Measurements from ENCODE around the gene SMAD6. TPM values are rescaled to one million over a fixed set of nuclear protein-coding genes. Genes with fewer than 3 reads are reported as not detected.

SMAD6 gene
- total RNA-seq, 1 experiment from 2014 or later: 6.6 TPM

DNA sequence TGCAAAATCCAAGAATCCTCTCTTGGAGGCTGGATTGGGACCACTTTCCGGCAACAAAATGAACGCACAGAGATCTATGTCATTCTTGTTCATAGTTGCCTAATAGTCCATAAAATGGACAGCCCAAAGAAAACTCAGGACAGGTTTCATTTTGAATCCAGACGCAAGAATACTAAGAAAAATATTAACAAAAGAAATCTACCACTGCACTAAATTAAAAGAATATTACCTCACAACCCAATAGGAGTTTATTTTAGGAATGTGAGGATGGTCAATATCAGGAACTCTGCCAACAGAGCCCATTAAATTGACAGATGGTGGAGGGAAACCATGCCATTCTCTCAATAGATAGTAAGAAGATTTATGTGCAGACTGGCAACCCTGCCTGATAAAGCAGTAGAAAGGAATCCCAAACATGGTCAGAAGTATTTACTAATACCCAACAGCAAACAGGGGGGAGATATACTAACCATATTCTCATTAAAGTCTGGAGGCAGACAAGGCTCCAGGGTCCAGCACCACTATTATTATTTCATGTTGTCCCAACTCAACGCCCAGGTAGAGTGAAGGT lies 127.6 kb downstream of the SMAD6 start:
- DNase-seq (ENCODE audit: low read depth, low spot score) (no peak), ATAC-seq (no peak)
- CTCF ChIA-PET: no interaction called here
- no peaks in the 10 kb centered on the region for H3K79me2 ChIP-seq (ENCODE audit: insufficient read depth, low read length)
- no peak overlapping the region for H2AFZ ChIP-seq (ENCODE audit: low read depth, low read length, poor library complexity, severe bottlenecking)
- TF ChIP-seq, protein P1, sequence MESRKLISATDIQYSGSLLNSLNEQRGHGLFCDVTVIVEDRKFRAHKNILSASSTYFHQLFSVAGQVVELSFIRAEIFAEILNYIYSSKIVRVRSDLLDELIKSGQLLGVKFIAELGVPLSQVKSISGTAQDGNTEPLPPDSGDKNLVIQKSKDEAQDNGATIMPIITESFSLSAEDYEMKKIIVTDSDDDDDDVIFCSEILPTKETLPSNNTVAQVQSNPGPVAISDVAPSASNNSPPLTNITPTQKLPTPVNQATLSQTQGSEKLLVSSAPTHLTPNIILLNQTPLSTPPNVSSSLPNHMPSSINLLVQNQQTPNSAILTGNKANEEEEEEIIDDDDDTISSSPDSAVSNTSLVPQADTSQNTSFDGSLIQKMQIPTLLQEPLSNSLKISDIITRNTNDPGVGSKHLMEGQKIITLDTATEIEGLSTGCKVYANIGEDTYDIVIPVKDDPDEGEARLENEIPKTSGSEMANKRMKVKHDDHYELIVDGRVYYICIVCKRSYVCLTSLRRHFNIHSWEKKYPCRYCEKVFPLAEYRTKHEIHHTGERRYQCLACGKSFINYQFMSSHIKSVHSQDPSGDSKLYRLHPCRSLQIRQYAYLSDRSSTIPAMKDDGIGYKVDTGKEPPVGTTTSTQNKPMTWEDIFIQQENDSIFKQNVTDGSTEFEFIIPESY (IDR thresholded peaks at IDR 0.05; ENCODE audit: extremely low read depth, insufficient replicate concordance, low read length): no peak
- TF ChIP-seq ELF1 (IDR thresholded peaks at IDR 0.05; ENCODE audit: borderline replicate concordance, low read depth) (no peak), EGR1 (IDR thresholded peaks at IDR 0.05; ENCODE audit: low read depth) (no peak), CBX3 (IDR thresholded peaks at IDR 0.05; ENCODE audit: low read depth) (no peak), SIN3A (IDR thresholded peaks at IDR 0.05; ENCODE audit: low read depth) (no peak), EZH2phosphoT487 (IDR thresholded peaks at IDR 0.05; ENCODE audit: borderline replicate concordance) (no peak), JUND (IDR thresholded peaks at IDR 0.05) (no peak), SP1 (IDR thresholded peaks at IDR 0.05; ENCODE audit: low read depth) (no peak), YY1 (IDR thresholded peaks at IDR 0.05; ENCODE audit: extremely low read depth, insufficient replicate concordance, low read depth, low read length) (no peak), EZH2 (IDR thresholded peaks at IDR 0.05) (no peak), POLR2A (IDR thresholded peaks at IDR 0.05; ENCODE audit: borderline replicate concordance, extremely low read depth, insufficient read depth, insufficient read length) (no peak), RAD21 (IDR thresholded peaks at IDR 0.05; ENCODE audit: low read depth) (no peak), POLR2AphosphoS5 (IDR thresholded peaks at IDR 0.05; ENCODE audit: low read depth, low read length) (no peak), FOSL1 (IDR thresholded peaks at IDR 0.05; ENCODE audit: low read depth) (no peak), CEBPB (IDR thresholded peaks at IDR 0.05; ENCODE audit: low read depth) (no peak), TCF7L2 (IDR thresholded peaks at IDR 0.05; ENCODE audit: borderline replicate concordance, extremely low read depth, insufficient read depth, insufficient read length) (no peak), SRF (IDR thresholded peaks at IDR 0.05; ENCODE audit: low read depth) (no peak)
- TF ChIP-seq, protein P2, sequence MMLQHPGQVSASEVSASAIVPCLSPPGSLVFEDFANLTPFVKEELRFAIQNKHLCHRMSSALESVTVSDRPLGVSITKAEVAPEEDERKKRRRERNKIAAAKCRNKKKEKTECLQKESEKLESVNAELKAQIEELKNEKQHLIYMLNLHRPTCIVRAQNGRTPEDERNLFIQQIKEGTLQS (IDR thresholded peaks at IDR 0.05): no peak
- TF ChIP-seq, protein P3, sequence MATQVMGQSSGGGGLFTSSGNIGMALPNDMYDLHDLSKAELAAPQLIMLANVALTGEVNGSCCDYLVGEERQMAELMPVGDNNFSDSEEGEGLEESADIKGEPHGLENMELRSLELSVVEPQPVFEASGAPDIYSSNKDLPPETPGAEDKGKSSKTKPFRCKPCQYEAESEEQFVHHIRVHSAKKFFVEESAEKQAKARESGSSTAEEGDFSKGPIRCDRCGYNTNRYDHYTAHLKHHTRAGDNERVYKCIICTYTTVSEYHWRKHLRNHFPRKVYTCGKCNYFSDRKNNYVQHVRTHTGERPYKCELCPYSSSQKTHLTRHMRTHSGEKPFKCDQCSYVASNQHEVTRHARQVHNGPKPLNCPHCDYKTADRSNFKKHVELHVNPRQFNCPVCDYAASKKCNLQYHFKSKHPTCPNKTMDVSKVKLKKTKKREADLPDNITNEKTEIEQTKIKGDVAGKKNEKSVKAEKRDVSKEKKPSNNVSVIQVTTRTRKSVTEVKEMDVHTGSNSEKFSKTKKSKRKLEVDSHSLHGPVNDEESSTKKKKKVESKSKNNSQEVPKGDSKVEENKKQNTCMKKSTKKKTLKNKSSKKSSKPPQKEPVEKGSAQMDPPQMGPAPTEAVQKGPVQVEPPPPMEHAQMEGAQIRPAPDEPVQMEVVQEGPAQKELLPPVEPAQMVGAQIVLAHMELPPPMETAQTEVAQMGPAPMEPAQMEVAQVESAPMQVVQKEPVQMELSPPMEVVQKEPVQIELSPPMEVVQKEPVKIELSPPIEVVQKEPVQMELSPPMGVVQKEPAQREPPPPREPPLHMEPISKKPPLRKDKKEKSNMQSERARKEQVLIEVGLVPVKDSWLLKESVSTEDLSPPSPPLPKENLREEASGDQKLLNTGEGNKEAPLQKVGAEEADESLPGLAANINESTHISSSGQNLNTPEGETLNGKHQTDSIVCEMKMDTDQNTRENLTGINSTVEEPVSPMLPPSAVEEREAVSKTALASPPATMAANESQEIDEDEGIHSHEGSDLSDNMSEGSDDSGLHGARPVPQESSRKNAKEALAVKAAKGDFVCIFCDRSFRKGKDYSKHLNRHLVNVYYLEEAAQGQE (IDR thresholded peaks at IDR 0.05; ENCODE audit: low read depth): no peak
- H3K27ac ChIP-seq (ENCODE audit: low read depth, low read length): no peak overlapping the region
- RAD21 ChIA-PET (ENCODE audit: low non-redundant PET in 1 of 2, low total read pairs in 2 of 2, uncharacterized antibody in 2 of 2, unreplicated experiment in 2 of 2): no interaction called here
- peak overlapping the region; percentile 50; the same call in 1 of the 2 replicates for H3K4me2 ChIP-seq (ENCODE audit: low read length)
- no peak overlapping the region for H3K9ac ChIP-seq (ENCODE audit: low read length)
- H3K9me3 ChIP-seq (ENCODE audit: control insufficient read depth in 1 of 2, insufficient read depth in 1 of 2, low read depth in 1 of 2, low read length in 2 of 2): no peaks in the 10 kb centered on the region
- H3K36me3 ChIP-seq (ENCODE audit: control insufficient read depth in 1 of 2, insufficient read depth in 2 of 2, low read length in 2 of 2): no peaks in the 10 kb centered on the region
- H4K20me1 ChIP-seq (ENCODE audit: insufficient read depth): no peaks in the 10 kb centered on the region
- H3K4me3 ChIP-seq (replicated peaks in 1 of 2; ENCODE audit: low read depth in 1 of 2, low read length in 2 of 2): no peak overlapping the region
- POLR2A ChIA-PET: interaction anchor here (1.5 kb wide), 1 partner anchor 22 kb away, joined by 3 read pairs; no protein-coding TSS in a partner anchor
- BruUV-seq (replicated peaks): no TSS peak
- H3K27me3 ChIP-seq (ENCODE audit: insufficient read depth, low read length): no peaks in the 10 kb centered on the region
- peaks cover 2 to 22% of the 10 kb centered on the region in 2 experiments; a peak in 2 of 4 replicates for H3K4me1 ChIP-seq (ENCODE audit: control insufficient read depth in 1 of 2, insufficient read depth in 2 of 2, low read length in 2 of 2)
- intact Hi-C loops (cut with micrococcal nuclease): no loop called here
- H3K9me2 ChIP-seq (ENCODE audit: insufficient read depth): no peaks in the 10 kb centered on the region

Measured in HCT116 (cell line).